ENCODE results near the gene SH3D19. TPM values are rescaled to one million over a fixed set of nuclear protein-coding genes. Genes with fewer than 3 reads are reported as not detected.

The SH3D19 gene
- total and polyA plus RNA-seq, 9 donors = 44.0 to 117 (median 91.4) TPM

DNA sequence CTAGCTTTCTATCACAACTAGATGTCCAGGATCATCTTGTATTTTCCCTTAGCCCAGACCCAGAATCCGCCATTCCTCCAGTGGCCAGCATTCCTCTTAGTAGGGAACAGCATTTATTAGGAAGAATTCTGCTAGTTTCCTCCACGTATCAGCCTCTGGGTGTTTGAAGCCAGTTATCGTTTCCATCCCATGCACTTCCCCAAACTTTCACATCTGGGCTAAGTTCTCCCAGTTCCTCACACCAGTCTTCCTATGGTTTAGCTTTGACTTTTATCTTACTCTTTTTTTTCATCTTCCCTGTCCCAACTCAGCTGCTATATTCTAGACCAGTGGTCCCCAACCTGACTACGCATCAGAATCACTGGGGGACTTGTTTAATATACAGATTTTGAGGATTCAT is 101.9 kb downstream of the SH3D19 start:
- 69 to 73% (median 73%) methylated on average over 4 of the region's 4 CpGs for WGBS, 3 donors
- no peak overlapping the region for H3K27ac ChIP-seq
- intact Hi-C loops (cut with DNase I) = no loop called here
- H3K4me1 ChIP-seq (ENCODE audit: insufficient read depth) = peaks cover 4% of the 10 kb centered on the region
- no peaks in the 10 kb centered on the region for H3K36me3 ChIP-seq
- H3K4me3 ChIP-seq = no peak overlapping the region
- DNase-seq = no peak
- no peaks in the 10 kb centered on the region for H3K27me3 ChIP-seq
- no peak for TF ChIP-seq POLR2A (IDR thresholded peaks at IDR 0.05)
- no peak for TF ChIP-seq EP300 (IDR thresholded peaks at IDR 0.05)
- TF ChIP-seq, protein P1, sequence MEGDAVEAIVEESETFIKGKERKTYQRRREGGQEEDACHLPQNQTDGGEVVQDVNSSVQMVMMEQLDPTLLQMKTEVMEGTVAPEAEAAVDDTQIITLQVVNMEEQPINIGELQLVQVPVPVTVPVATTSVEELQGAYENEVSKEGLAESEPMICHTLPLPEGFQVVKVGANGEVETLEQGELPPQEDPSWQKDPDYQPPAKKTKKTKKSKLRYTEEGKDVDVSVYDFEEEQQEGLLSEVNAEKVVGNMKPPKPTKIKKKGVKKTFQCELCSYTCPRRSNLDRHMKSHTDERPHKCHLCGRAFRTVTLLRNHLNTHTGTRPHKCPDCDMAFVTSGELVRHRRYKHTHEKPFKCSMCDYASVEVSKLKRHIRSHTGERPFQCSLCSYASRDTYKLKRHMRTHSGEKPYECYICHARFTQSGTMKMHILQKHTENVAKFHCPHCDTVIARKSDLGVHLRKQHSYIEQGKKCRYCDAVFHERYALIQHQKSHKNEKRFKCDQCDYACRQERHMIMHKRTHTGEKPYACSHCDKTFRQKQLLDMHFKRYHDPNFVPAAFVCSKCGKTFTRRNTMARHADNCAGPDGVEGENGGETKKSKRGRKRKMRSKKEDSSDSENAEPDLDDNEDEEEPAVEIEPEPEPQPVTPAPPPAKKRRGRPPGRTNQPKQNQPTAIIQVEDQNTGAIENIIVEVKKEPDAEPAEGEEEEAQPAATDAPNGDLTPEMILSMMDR (IDR thresholded peaks at IDR 0.05) = no peak
- no peaks in the 10 kb centered on the region for H3K9me3 ChIP-seq

DNA sequence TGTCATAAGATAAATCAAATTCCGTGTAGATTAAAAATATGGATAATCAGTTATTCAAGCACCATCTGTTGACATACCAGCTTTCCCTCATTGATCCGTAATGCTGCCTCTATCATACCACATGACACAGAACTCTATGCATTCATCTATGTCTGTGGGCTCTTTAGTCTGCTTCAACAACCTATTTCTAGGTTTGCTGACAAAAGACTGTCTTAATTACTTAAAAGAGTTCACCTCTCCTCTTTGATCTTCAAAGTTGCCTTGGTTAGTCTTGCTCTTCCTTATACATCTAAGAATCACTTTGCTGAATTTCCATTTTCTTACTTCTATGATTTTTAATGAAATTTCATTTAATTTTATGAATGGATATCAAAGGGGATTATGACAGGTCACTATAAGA is 105.5 kb downstream of the SH3D19 start:
- intact Hi-C loops (cut with DNase I) = no loop called here
- no peaks in the 10 kb centered on the region for H3K36me3 ChIP-seq
- DNase-seq = no peak
- H3K4me1 ChIP-seq (ENCODE audit: insufficient read depth) = peaks cover 13% of the 10 kb centered on the region
- no peaks in the 10 kb centered on the region for H3K27me3 ChIP-seq
- WGBS, 3 donors = 87 to 92% (median 89%) methylated on average over 2 of the region's 2 CpGs
- no peaks in the 10 kb centered on the region for H3K9me3 ChIP-seq
- no peak overlapping the region for H3K27ac ChIP-seq
- TF ChIP-seq, protein P1 (IDR thresholded peaks at IDR 0.05) = no peak
- no peak for TF ChIP-seq EP300 (IDR thresholded peaks at IDR 0.05)
- TF ChIP-seq POLR2A (IDR thresholded peaks at IDR 0.05) = no peak
- H3K4me3 ChIP-seq = no peak overlapping the region

GRCh38 chr4:151219091-151219490 is 106.3 kb downstream of the SH3D19 start:
- no peak overlapping the region for H3K27ac ChIP-seq
- no peak for DNase-seq
- H3K9me3 ChIP-seq = no peaks in the 10 kb centered on the region
- no peaks in the 10 kb centered on the region for H3K27me3 ChIP-seq
- intact Hi-C loops (cut with DNase I) = no loop called here
- 97 to 98% (median 97%) methylated on average over 4 of the region's 4 CpGs for WGBS, 3 donors
- H3K4me3 ChIP-seq = no peak overlapping the region
- no peak for TF ChIP-seq EP300 (IDR thresholded peaks at IDR 0.05)
- TF ChIP-seq, protein P1 (IDR thresholded peaks at IDR 0.05) = no peak
- TF ChIP-seq POLR2A (IDR thresholded peaks at IDR 0.05) = no peak
- H3K36me3 ChIP-seq = no peaks in the 10 kb centered on the region
- peaks cover 13% of the 10 kb centered on the region for H3K4me1 ChIP-seq (ENCODE audit: insufficient read depth)

- intact Hi-C loops (cut with DNase I) = no loop called here
- H3K4me1 ChIP-seq (ENCODE audit: insufficient read depth) = peaks cover 13% of the 10 kb centered on the region
These were observed 107.1 kb downstream of the SH3D19 start for GRCh38 chr4:151218343-151218742.

More at GRCh38 chr4:151218343-151218742, 107.1 kb downstream of the SH3D19 start:
- Histone ChIP-seq H3K27ac (no peak overlapping the region), H3K27me3 (no peaks in the 10 kb centered on the region), H3K4me3 (no peak overlapping the region), H3K36me3 (no peaks in the 10 kb centered on the region), H3K9me3 (no peaks in the 10 kb centered on the region)
- 56 to 58% (median 57%) methylated on average over 2 of the region's 2 CpGs for WGBS, 3 donors
- no peak for DNase-seq
- TF ChIP-seq EP300 (IDR thresholded peaks at IDR 0.05) (no peak), POLR2A (IDR thresholded peaks at IDR 0.05) (no peak)
- TF ChIP-seq, protein P1 (IDR thresholded peaks at IDR 0.05) = no peak

Data from ovary (tissue), 9 donors.